Mammary epithelial cell (primary cell): ENCODE results near the gene TSPEAR.

Experiments used
- EZH2 ChIP-seq: IDR thresholded peaks from 2 replicates; pipeline ENCODE4 v1.6.1; 2012; ENCODE audit warnings: low read length, inconsistent platforms, borderline replicate concordance
- TF ChIP-seq, protein P1 (sequence below), 2 donors: IDR thresholded peaks in 1 of 2; conservative IDR thresholded peaks in 1 of 2; 2 replicates each; pipeline ENCODE4 v1.5.1; 2011 to 2012; ENCODE audit warnings: inconsistent platforms in 2 of 2, low read length in 2 of 2, mild to moderate bottlenecking in 2 of 2, control low read depth in 1 of 2, low read depth in 1 of 2; ENCODE audit not compliant: insufficient read depth in 1 of 2; ENCODE audit errors: extremely low read depth in 1 of 2

DNA sequence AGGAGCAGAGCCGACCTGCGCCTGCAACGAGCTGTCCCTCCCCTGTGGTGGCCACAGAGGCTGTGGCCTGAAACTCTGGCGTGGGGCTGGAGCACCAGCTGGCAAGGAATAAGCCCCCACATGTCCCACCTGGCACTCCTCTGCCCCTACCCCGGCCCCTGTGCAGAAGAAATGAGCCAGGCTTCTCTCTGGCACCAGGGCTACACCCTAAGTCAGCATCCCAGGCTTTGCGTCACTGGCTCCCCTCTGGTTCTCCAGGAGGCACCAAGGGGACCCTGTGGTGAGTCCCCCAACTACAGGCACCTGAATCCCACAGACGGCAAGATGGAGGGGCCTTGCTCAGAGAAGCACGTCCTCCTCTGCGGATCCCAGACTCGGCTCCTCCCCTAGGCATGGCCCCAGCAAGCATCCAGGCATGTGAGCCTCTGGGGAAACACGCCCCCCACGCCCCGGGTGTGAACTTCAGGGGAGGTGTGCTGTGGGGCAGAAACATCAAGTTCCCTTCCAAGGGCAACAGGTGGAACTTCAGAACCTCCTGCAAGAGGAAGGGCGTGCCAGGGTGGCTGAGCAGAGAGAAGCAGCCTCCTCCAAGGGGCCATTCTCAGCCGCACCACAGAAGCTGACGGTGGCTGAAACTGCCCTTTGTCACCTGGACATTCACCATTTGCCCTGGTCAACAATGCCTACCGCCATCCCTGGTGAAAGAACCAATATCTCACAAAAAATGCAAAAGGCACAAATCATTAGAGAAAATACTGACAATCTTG lies 108.1 kb downstream of the TSPEAR start:
- TF ChIP-seq, protein P1, sequence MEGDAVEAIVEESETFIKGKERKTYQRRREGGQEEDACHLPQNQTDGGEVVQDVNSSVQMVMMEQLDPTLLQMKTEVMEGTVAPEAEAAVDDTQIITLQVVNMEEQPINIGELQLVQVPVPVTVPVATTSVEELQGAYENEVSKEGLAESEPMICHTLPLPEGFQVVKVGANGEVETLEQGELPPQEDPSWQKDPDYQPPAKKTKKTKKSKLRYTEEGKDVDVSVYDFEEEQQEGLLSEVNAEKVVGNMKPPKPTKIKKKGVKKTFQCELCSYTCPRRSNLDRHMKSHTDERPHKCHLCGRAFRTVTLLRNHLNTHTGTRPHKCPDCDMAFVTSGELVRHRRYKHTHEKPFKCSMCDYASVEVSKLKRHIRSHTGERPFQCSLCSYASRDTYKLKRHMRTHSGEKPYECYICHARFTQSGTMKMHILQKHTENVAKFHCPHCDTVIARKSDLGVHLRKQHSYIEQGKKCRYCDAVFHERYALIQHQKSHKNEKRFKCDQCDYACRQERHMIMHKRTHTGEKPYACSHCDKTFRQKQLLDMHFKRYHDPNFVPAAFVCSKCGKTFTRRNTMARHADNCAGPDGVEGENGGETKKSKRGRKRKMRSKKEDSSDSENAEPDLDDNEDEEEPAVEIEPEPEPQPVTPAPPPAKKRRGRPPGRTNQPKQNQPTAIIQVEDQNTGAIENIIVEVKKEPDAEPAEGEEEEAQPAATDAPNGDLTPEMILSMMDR (conservative IDR thresholded peaks at IDR 0.05 in 1 of 2, IDR thresholded peaks at IDR 0.05 in 1 of 2; ENCODE audit: extremely low read depth in 1 of 2, insufficient read depth in 1 of 2, low read depth in 1 of 2, low read length in 2 of 2): no peak
- TF ChIP-seq EZH2: no peak
